NCI-H146 treated with DMSO at 0.1 percent for 48 hours (cell line): Measurements from ENCODE around the gene RBP7.
"Not testable (repeated sequence)": the region's sequence is repeated elsewhere in the genome, so short reads cannot be mapped to it uniquely, and the experiment has no call there.

Source experiments
- DNase-seq: peaks from one replicate; lab custom pipeline; 2025; ENCODE audit not compliant: unreplicated experiment; lab: John Stamatoyannopoulos, UW

Gene RBP7

GRCh38 chr1:10028956-10029500 lies 32.0 kb downstream of the RBP7 start:
- DNase-seq, result not testable (repeated sequence)

GRCh38 chr1:10031461-10031860 lies 34.4 kb downstream of the RBP7 start:
- DNase-seq, result no peak

- DNase-seq, result peak; percentile 80
These were observed 35.7 kb downstream of the RBP7 start, which contains the start of gene UBE4B for GRCh38 chr1:10032590-10033358. Gene UBE4B (plus strand): TSS chr1:10032958. CDS start chr1:10033671, 713 bp downstream.

- no peak for DNase-seq
These were observed 36.4 kb downstream of the RBP7 start for GRCh38 chr1:10033359-10033845.

- no peak for DNase-seq
These were observed 45.7 kb downstream of the RBP7 start for GRCh38 chr1:10042746-10043145.

- no peak for DNase-seq
These were observed 48.7 kb downstream of the RBP7 start for GRCh38 chr1:10045480-10046355.

- DNase-seq, result no peak
These were observed 49.5 kb downstream of the RBP7 start for GRCh38 chr1:10046356-10047085.

GRCh38 chr1:10048601-10049000 lies 51.6 kb downstream of the RBP7 start:
- DNase-seq, result no peak

GRCh38 chr1:10050611-10051010 lies 53.6 kb downstream of the RBP7 start:
- DNase-seq, result no peak

GRCh38 chr1:10051656-10052055 lies 54.6 kb downstream of the RBP7 start:
- no peak for DNase-seq

GRCh38 chr1:10052347-10052746 lies 55.3 kb downstream of the RBP7 start:
- no peak for DNase-seq

- no peak for DNase-seq
These were observed 57.4 kb downstream of the RBP7 start for GRCh38 chr1:10054465-10054864.

- no peak for DNase-seq
These were observed 59.6 kb downstream of the RBP7 start for GRCh38 chr1:10056599-10056987.

- no peak for DNase-seq
These were observed 60.3 kb downstream of the RBP7 start for GRCh38 chr1:10057343-10057742.

- DNase-seq, result no peak
These were observed 60.8 kb downstream of the RBP7 start for GRCh38 chr1:10057796-10058195.

- no peak for DNase-seq
These were observed 62.3 kb downstream of the RBP7 start for GRCh38 chr1:10059342-10059718.

- no peak for DNase-seq
These were observed 63.5 kb downstream of the RBP7 start for GRCh38 chr1:10060311-10061100.

- no peak for DNase-seq
These were observed 64.2 kb downstream of the RBP7 start for GRCh38 chr1:10061276-10061675.

GRCh38 chr1:10063878-10064277 lies 66.8 kb downstream of the RBP7 start:
- no peak for DNase-seq
